ENCODE measurements around the gene ERC2. TPM values are rescaled to one million over a fixed set of nuclear protein-coding genes. Genes with fewer than 3 reads are reported as not detected.

The ERC2 gene
- total and polyA plus RNA-seq, 2 donors (not counting 3 experiments of a cell fraction or from before 2014, with no cell fraction given): 5.6 to 15.5 TPM

- TF ChIP-seq POLR2A (IDR thresholded peaks at IDR 0.05; ENCODE audit: low read depth, low read length): no peak
- no peak for TF ChIP-seq EZH2 (IDR thresholded peaks at IDR 0.05; ENCODE audit: borderline replicate concordance, low read depth, low read length, severe bottlenecking)
- no peak for TF ChIP-seq POLR2AphosphoS5 (IDR thresholded peaks at IDR 0.05; ENCODE audit: insufficient read depth, low read depth, low read length)
- no peak for TF ChIP-seq JUN (IDR thresholded peaks at IDR 0.05; ENCODE audit: borderline replicate concordance, insufficient read depth, insufficient read length, low read depth)
- TF ChIP-seq FOS (IDR thresholded peaks at IDR 0.05; ENCODE audit: borderline replicate concordance, insufficient read depth, low read length): no peak
- TF ChIP-seq MAX (IDR thresholded peaks at IDR 0.05; ENCODE audit: insufficient read depth, insufficient read length): no peak
- no peak for TF ChIP-seq MYC (IDR thresholded peaks at IDR 0.05; ENCODE audit: low read depth, low read length)
- no peak for TF ChIP-seq GATA2 (IDR thresholded peaks at IDR 0.05; ENCODE audit: insufficient read depth, insufficient read length, low read depth, low read length)
- TF ChIP-seq CTCF (IDR thresholded peaks at IDR 0.05; ENCODE audit: extremely low read depth in 1 of 2, insufficient read depth in 1 of 2, low read depth in 1 of 2, low read length in 2 of 2): no peak
- no peaks in the 10 kb centered on the region for H4K20me1 ChIP-seq (replicated peaks; ENCODE audit: control insufficient read depth, extremely low read depth, insufficient read depth, low read length)
- no peak overlapping the region for H3K27ac ChIP-seq (ENCODE audit: insufficient read depth, low read depth, low read length)
- no peak overlapping the region for H3K4me3 ChIP-seq (replicated peaks in 1 of 3; ENCODE audit: insufficient read depth in 1 of 3, low read depth in 1 of 3, low read length in 3 of 3)
- FAIRE-seq: no peak
- DNase-seq (ENCODE audit: low read depth, low spot score): no peak
- no peaks in the 10 kb centered on the region for H3K36me3 ChIP-seq (ENCODE audit: control insufficient read depth in 2 of 2, extremely low read depth in 1 of 2, insufficient read depth in 2 of 2, low read length in 2 of 2)
- dilution Hi-C loops (cut with MboI; ENCODE audit: extremely low pct_ligation_motif_present, low sequenced_read_pairs) (no loop called here), intact Hi-C loops (cut with micrococcal nuclease) (no loop called here)
- CTCF ChIA-PET: no interaction called here
- POLR2A ChIA-PET: no interaction called here
- no TSS peak for BruUV-seq (replicated peaks)
- no peaks in the 10 kb centered on the region for H3K9me3 ChIP-seq (replicated peaks; ENCODE audit: control insufficient read depth, insufficient read depth, low read length)
- H2AFZ ChIP-seq (ENCODE audit: low read depth, low read length): no peak overlapping the region
- H3K27me3 ChIP-seq (ENCODE audit: control insufficient read depth in 2 of 2, insufficient read depth in 2 of 2, low read length in 2 of 2): no peaks in the 10 kb centered on the region
- no peak overlapping the region for H3K4me2 ChIP-seq (ENCODE audit: insufficient read depth, low read length)
- H3K9ac ChIP-seq (replicated peaks; ENCODE audit: extremely low read depth, insufficient read depth, low read length): no peak overlapping the region
- H3K9me1 ChIP-seq (replicated peaks; ENCODE audit: control insufficient read depth, extremely low read depth, insufficient read depth, low read length): no peaks in the 10 kb centered on the region
- H3K4me1 ChIP-seq (ENCODE audit: control insufficient read depth, extremely low read depth, insufficient read depth, low read length): no peaks in the 10 kb centered on the region
- no peaks in the 10 kb centered on the region for H3K79me2 ChIP-seq (ENCODE audit: control insufficient read depth, insufficient read depth, low read length)
Observed at GRCh38 chr3:56201407-56201806, 266.9 kb downstream of the ERC2 start.
